Measurements from ENCODE around the gene INSIG1.

Gene INSIG1

DNA sequence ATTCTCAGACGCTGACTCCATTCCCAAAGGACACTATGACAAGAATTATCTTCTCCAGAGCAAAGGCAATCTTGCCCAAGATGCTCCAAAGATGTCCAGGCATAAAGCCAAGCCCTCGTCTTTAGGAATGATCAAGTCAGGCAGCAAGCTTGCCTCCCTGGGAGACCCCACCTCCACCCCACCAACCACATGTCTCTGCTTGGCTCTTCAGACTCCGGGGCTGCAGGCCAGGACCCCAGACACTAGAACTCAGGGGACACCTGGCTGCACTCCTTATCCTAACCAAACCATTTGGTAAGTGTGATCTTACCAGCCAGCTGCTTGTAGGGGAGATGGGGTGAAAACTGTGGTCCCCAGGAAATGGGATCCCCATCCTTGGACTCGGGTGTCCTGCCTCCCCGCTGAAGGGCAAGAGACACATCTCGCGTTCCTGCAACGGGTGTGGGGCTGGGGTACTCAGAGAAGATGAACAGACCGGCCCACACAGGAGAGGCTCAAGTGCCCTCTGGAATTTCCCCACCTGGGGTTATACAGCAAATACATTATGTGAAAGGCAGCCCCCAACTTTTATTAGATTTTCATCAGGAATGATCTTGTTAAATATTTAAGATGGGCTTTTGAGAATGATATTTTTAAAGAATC lies 55.7 kb downstream of the INSIG1 start:
- no peak for DNase-seq

DNA sequence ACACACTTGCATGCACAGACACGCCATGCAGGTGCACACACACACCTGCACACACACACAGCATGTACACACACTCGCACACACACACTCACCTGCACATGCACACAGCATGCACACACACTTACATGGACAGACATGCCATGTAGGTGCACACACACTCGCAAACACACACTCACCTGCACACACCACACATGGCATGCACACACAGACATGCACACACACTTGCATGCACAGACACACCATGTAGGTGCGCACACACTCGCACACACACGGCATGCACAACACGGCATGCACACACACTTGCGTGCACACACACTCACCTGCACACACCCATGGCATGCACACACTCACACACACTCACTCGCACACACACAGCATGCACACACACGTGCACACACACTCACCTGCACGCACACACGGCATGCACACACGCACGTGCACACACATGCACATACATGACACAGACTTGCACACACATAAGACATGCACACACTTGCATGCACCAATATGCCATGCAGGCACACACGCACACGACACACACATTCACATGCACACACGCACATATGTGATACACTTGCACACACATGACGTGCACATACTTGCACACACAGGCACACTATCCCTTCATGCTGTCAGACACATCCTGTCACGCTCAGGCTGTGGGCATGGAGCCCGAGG lies 56.8 kb downstream of the INSIG1 start:
- DNase-seq = no peak

DNA sequence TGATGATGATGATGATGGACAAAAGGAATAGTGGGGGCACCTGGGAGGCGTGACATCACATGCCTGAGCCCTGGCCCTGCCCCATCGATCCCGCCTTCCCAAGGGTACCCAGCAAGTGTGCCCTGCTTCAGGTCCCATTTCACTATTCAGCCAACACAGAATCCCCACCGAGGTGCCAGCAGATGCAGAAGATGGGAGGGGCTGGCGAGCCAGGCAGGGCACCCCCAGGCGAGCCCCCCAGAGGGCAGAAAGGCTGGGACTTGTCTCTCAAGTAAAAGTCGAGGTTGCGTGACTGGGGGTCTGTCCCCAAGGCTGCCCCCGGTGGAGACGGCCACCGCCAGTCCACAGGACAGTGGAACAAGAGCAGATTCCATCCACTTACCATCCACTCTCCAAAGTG lies 57.5 kb downstream of the INSIG1 start:
- DNase-seq = no peak

DNA sequence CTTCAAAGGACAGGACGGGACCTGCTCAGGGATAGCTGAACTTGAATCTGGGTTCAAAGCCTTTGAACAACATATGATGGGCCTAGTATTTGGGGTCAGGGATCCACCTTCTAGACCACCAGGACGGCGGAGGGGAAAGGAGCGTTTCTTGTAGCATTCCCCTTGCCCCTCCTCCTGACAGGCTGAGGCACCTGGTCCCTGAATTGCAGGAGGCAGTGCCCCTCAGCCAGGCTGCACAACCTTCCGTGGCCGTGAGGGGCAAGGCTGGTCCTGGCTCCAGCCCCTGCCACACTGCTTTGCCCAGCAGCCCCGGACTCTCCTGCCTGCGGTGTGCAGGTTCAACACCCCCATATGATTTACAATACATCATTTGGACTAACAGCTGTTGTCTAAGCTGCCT lies 58.1 kb downstream of the INSIG1 start:
- DNase-seq = no peak

DNA sequence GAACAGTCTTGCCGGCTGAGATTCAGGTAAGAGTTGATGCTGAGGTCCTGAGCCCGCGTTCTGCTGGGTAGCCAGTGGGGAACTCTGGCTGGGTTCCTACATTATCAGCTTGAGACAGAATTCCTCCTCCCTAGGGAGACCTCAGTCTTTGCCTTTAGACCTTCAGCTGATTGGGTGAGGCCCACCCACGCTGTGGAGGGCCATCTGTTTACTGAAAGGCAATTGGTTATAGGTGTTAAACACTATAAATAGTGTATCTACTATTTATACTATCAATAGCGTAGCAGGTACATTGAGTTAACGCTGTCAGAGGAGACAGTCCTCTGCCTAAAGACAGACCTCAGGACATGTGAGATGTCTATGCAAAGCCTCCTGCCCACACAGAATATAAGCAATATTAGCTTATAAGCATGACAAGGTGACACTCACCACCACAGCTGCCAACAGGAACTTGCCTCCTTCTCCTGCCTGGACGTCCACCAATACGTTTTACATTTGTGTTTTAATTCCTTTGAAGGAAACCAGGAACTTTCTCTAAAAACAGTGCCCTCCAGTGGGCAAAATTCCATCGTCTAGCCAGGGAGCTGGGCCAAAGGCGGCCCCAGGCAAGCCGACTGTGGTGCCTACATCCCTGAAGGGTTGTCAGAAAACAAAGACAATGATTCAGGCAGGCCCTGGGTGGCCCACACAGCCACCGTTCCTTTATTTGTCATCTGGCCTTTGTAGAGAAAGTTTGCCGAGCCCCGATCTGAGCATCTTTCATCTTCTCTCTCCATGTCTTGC lies 58.8 kb downstream of the INSIG1 start:
- no peak for DNase-seq

DNA sequence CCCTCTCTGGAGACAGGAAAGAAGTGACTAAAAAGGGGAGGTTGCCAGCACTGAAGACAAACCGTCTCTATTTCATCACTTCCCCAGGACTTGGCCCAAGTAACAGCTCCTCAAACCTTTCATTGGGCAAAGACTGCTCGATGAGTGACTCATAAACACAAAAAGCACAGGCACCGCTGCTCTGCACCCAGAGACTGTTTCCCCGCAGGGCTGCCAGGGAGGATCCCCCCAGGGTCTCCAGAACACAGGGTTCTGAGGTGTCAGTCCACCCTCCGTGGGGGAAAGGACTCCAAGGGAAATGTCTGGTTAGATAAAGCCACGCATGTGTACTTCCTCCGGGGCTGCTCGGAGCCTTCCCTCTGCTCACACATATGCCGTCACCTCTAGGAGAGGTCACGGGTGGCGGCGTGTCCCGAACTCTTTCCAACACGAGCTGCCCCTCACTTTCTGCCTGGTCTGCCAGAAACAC lies 59.9 kb downstream of the INSIG1 start:
- no peak for DNase-seq

DNA sequence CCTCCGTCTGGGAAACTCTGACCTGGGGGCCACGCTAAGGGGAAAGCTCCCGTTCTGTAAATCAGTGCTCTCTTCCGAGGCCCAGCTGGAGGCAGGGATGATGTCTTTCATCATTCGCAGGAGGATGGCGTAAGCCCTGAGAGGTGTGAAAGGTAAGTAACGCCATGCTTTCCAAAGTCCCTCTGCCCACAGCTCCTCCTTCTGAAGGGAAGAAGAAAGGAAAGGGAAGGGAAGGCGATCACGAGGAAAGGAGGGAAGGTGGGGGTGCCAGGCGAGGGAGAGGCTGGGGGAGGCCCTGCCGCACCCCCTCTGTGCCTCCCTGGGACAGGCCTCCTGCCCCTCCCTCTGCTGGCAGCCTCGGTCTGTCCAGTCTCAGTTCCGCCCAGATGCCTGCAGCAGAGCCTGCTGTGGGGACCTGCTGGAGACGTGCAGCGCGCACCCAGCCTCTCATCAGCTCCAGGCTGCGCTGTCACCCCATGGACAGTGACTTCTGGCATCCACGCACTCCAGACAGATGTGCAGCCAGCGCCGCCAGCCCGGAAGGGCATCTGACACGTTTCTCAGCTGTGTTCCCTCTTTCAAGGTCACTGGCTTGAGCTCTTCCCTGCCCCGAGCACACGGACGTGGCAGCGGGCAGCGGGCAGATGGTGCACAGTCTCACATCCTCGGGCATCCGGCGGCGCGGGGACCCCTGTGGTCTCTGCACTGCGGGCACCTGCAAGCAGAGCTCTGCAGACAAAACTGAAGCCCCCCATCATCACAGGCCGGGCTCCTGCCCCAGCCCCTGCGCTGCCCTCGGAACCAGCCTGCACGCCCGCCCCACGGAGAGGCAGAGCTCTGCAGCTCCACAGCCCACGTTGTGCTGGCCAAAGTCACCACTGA lies 60.6 kb downstream of the INSIG1 start:
- no peak for DNase-seq

DNA sequence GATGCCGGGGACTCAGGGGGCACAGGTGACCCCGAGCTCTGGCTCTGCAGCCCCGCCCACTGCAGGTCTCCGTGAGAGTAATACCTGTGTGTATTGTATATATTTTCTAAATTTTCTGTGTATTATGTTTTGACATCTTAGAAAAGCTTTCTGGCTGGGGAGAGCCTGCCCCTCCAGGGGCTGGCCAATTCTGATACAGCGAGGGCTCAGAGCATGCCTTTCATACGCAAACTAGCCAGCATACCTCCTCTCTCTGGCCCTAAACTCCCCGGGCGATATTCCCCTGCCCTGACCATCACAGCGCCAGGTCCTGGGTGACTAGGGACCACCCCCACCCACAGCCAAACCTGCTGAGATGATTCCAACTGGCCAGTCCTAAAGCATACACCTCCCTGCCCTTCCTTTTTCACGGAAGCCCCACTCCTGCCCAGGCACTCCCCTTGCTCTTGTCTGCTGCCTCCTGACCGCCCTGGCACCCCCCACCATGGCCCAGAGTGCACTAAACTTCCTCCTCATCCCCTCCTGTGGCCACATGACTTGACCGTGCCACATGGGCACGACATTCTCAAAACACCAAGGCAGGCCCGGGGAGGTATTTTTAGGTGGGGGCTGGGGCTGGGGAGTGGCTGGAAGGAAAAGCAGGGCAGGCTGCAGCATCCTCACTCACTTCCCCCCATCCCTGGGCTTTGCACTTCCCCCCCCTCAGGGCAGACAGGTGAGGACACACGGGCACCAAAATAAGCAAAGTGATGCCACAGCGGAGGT lies 61.5 kb downstream of the INSIG1 start:
- DNase-seq = no peak

Measured in NCI-H1417 treated with DMSO at 0.1 percent for 48 hours (cell line).